GM19463 (cell line): Measurements from ENCODE around the gene THSD4.

Source experiments
- ATAC-seq: cut with Tn5 transposase; IDR thresholded peaks from one replicate; pipeline ENCODE4 v1.9.1; 2021; ENCODE audit warnings: mild to moderate bottlenecking, moderate library complexity; ENCODE audit not compliant: unreplicated experiment

THSD4 gene

GRCh38 chr15:71443538-71443937 is 328.3 kb downstream of the THSD4 start:
- no peak for ATAC-seq

DNA sequence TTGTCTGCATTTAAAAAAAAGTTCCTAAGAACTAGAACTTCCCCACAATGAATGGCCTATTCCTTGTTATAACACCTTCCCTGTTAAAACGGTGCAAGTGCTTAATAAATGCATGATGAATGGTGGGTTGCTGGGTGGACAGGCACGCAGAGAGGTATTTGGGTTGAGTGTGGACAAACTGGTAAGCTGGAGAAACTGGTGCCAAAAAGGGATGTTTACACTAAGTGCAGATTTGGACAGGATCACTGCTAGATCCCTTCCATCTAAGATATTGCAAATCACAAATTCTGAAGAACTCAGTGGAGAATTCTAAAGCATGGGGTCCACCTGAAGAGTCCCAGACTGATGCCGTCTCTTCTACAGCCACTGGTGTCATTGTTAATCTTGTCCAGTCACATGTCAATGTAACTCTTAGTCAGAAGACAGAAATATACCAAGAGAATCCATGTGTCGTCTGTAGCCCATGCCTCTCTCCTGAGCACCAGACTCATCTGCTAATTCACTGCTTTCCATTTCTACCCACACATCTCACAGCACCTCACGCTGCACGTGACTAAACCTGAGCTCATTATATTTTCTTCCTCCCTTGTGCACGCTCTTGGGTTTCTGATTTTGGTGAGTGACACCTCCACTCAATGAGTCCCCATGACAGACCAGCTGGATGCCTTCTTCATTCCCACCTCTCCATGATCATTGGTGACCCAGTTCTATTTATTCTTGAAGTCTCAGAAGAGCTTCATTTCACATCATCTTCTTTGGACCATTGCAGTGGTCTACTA is 328.9 kb downstream of the THSD4 start:
- no peak for ATAC-seq

- ATAC-seq: no peak
Observed at GRCh38 chr15:71444866-71445590, 329.8 kb downstream of the THSD4 start.

GRCh38 chr15:71447328-71448250 is 332.3 kb downstream of the THSD4 start:
- no peak for ATAC-seq

DNA sequence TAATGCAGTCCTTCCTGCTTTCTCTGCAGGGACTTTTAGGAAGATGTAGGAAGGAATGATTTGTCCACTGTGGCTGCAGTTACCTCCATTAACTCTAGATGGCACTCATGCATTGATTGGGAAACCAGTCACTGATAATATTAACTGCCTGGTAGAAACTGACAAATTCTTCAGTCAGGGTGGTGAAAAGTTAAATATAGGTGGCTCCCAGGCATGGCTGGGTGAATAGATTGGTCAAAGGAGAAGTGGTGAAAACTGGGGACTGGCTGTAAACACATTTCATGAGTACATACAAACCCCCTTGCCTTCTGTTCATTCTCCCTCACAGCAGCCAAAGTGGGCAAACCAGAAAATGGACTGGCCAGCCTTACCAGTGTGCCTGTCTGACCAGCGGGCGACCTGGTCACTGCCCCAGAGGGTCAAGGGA is 333.4 kb downstream of the THSD4 start:
- ATAC-seq: no peak

GRCh38 chr15:71449363-71449762 is 334.1 kb downstream of the THSD4 start:
- no peak for ATAC-seq

DNA sequence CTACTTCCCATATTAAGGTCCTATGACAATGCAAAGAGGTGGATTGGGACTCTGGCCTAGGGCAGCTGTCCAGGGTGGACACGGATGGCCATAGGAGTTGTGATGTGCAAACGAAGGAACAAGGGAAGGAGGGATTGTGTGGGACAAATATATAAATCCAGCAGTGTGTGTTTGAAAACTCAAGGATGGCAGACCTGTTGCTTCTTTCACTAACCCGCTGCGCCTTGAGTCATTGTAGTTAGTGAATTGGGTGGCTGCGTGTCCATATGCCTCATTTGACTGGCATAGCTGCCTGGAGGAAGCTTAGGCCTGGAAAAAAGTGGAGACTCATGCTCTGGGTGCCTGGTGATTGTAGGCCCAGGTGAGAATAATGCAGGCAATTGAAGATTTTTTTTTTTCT is 334.7 kb downstream of the THSD4 start:
- no peak for ATAC-seq

DNA sequence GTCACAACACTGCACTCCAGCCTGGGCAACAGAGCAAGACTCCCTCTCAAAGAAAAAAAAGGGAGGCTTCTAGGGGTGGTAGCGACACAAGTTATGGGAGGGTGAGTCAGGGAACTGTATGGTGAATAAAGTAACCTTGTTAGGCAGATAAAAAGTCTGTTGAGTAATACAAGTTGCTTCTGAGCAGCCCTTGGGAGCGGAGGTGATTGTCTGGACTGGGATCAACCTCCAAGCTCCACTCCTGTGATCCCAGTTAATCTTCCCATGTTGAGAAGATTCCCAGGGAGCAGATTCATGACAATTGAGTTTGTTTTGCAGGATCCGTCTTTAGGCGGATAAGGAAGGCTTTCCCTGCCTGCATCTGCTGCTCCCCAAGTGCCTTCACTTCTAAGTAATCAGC is 335.9 kb downstream of the THSD4 start:
- ATAC-seq: no peak

GRCh38 chr15:71452893-71453292 is 337.6 kb downstream of the THSD4 start:
- ATAC-seq: no peak

- ATAC-seq: no peak
Observed at GRCh38 chr15:71454462-71454996, 339.3 kb downstream of the THSD4 start.

- ATAC-seq: no peak
Observed at GRCh38 chr15:71455107-71455506, 339.8 kb downstream of the THSD4 start.

DNA sequence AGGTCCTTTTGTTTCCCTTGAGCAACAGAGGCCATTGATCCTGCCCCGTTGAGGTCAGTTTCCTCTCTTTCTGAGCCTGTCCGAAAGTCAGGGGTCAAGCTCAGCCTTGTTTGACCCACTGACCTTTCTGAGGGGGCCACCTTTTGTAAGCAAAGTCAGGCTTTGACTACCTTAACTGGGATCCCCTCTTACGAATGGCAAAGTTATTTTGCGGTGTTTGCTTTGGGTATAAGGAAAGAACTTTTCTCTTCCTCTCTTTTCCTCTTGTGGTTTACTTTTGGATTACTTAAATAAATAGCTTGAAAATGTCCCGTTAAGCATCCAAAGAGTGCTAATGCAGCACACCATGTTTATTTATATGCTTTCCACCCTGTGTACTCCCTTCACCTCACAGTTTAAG is 340.6 kb downstream of the THSD4 start:
- no peak for ATAC-seq

DNA sequence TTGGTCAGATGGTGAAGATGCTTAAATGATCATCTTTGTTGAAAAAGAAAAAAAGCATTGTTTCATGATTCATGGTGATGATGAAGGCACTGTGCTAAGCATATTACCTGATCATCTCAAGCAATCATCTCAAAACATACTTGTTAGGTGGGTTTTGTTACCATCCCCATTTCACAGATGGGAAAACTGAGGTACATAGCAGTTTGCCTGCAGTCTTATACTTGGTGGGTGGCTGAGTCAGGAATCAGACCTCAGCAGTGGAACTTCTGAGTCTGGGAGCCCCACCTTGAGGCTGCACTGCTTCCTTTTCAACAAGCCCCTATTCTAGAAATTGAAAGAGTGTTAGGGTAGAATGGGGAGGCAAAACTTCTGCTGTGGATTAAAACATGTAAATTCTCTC is 341.1 kb downstream of the THSD4 start:
- no peak for ATAC-seq

DNA sequence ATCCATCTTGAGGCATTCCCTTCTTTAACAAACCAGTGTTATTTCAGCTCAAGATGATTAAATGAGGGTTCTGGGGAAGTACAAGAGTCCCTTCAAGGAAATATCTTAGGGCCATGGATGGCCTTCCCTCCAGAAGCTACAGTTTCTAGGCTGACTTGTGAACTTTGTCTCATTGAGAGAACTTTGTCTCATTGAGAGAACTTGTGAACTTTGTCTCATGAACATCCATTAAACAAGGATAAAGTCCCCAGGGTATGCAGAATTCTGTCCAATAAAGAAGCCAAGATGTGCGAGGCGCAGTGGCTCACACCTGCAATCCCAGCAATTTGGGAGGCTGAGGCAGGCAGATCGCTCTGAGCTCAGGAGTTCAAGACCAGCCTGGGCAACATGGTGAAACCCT is 341.5 kb downstream of the THSD4 start:
- no peak for ATAC-seq

DNA sequence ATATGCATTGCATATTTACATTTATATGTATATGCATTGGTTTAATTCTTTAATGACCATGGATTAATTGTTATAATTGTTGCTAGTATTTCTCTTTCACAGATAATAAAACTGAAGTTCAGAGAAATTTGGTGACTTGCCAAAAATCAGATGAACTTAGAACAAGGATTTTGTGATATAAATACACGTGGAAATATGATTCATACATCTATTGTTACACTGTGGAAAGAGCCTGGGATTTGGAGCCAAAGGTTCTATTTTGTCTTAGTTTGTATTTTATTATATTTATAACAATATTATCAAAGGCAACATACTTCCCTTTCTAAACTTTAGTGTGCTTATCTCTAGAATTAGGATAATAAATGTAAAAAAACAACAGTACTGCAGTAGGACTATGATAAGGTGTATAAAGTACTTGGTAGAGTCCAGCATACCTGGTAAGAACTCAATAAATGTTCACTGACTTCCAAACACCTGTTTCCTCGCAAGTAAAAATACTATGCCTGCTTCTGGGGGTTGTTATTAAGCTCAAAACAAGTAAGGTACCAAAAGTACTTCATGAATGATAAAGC is 342.9 kb downstream of the THSD4 start:
- no peak for ATAC-seq

DNA sequence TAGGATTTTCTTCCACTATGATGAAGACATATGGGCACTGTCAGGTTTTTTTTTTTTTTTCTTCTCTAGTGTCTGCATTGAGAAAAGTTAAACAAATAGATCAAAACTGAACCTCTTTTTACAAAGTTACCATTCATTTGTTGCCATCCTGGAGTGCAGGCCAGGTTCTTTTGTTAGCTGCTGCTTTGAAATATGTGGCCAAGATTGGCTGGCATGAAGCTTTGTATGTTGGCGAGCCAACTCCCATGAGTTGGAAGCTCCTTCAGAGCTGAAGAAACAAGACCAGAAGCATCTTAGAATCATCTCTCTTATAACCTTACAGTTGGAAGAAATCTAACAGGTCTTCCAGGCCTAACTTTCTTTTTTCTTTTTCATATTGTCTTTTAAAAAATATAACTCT is 346.5 kb downstream of the THSD4 start:
- no peak for ATAC-seq

DNA sequence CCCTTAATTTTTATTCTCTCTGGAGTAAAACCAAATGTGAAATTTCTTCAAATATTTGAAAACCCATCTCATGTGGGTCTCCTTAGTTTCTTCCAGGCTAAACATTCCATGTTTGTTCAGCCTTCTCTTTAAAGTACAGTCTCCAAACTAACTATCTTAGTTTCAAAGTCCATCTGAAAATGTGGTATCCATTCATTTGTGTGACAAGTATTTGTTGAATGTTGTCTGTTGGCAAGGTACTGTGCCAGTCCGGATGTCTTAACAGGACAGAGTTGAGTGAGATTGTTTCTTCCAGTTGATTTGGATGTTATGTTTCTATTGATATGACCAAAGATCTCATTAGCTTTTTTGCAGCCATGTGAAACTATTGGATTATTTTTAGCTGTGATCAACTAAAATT is 347.4 kb downstream of the THSD4 start:
- ATAC-seq: no peak

GRCh38 chr15:71463156-71463665 is 347.9 kb downstream of the THSD4 start:
- no peak for ATAC-seq

GRCh38 chr15:71465131-71465955 is 350.1 kb downstream of the THSD4 start:
- ATAC-seq: no peak

GRCh38 chr15:71468715-71469114 is 353.4 kb downstream of the THSD4 start:
- ATAC-seq: no peak
